T47D (cell line): ENCODE data around the gene PKMYT1.
"Not testable (repeated sequence)": the region's sequence is repeated elsewhere in the genome, so short reads cannot be mapped to it uniquely, and the experiment has no call there.

Experiments
- DNase-seq, 2 experiments: peaks; one replicate each; pipeline versions ENCODE4 v3.0.0 to v3.0.0-alpha.2; 2011 to 2012; ENCODE audit warnings: low read depth in 1 of 2, low spot score in 1 of 2
- JUND ChIP-seq: IDR thresholded peaks from 2 replicates; pipeline ENCODE4 v1.6.1; 2012; ENCODE audit warnings: low read depth
- in situ Hi-C: cut with HindIII; loops from 2 replicates; pipeline ENCODE4 v1.10.0; 2016; ENCODE audit warnings: low sequenced_read_pairs, low pct_unique_long_range_greater_than_20kb

PKMYT1 gene

DNA sequence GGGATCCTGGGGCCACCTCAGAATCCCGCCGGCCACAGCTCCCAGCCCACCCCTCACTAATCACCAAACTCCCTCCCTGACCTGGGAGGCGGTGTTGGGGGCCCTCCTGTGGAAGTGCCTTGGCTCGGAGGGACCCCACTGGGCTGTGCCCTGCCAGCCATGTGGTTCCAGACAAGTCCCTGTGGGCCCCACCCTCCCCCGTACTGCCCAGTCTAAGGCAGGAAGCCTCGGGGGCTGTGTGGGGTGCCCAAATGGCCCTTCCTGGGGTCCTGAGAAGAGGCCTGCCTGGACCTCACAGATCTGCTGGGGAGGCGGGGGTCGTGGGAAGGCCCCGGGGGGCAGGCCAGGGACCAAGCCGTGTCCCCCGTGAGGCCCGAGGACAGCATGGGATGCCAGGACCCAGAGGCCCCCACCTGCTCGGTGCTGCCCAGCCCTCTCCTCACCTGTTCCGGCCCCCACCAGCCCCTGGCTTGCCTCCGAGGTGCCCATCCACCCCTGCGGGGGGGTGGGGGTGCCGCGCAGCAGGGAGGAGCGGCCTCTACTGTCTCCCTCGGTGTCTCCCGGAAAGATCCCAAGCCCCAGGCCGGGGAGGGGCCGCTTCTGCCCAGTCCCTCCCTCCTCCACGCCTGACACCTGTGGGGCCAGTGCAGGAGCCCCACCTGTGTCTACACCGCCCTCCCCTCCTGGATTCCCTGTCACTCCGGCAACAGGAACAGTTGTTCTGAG is 25.4 kb downstream of the PKMYT1 start:
- DNase-seq, result no peak
- TF ChIP-seq JUND, result no peak
- in situ Hi-C loops, result no loop called here

DNA sequence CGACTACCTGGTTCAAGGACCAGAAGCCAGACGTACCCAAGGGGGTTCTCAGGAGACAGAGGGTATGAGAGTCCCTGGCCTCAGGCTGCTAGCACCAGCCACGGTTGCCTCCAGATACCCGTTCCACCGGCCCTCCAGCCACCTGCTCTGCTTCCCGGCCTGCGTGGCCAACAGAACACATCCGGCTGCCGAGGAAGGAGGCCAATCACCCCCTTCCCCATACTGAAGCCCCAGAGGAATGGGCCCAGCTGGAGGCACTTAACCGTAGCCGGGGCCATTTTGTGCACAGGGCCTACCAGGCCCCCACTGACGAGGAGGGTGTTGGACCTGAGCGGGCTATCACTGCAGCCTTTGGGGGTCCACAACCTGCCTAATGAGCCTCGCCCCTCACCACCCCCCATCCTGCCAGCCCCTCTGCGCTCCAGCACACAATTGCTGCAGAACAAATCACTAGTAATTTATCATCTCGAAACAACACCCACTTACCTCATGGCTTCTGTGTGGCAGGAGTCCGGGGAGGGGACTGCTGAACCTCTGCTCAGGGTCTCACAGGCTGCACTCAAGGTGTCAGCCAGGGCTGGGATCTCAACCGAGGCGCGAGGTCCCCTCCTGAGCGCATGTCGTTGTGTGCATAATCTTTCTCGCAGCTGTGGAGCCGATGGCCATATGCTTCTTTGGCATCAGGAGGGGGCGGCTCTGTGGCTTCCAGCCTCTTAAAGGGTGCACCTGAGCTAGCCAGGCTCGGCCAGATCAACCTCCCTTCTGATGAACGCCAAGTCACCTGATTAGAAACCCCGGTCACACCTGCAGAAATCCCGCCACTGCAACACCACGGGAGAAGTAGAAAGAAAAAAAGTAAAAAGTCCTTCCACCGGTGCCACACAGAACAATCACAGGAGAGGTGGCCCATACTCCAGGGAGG is 26.3 kb downstream of the PKMYT1 start:
- in situ Hi-C loops, result no loop called here
- no peak for DNase-seq
- TF ChIP-seq JUND, result no peak

DNA sequence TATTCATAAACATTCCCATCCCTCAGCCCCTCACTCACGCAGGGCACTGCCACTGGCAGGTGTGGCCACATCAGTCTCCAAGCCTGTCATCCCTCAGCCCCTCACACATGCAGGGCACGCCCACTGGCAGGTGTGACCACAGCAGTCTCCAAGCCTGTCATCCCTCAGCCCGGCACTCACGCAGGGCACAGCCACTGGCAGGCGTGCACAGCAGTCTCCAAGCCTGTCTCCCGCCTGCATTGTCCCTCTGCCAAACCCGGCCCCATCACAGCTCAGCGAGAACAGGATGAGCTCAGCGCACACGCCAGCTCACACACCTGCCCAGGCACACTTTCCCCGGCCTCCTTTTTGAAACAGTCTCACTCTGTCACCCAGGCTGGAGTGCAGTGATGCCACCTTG is 27.6 kb downstream of the PKMYT1 start:
- no peak for TF ChIP-seq JUND
- DNase-seq, result no peak

DNA sequence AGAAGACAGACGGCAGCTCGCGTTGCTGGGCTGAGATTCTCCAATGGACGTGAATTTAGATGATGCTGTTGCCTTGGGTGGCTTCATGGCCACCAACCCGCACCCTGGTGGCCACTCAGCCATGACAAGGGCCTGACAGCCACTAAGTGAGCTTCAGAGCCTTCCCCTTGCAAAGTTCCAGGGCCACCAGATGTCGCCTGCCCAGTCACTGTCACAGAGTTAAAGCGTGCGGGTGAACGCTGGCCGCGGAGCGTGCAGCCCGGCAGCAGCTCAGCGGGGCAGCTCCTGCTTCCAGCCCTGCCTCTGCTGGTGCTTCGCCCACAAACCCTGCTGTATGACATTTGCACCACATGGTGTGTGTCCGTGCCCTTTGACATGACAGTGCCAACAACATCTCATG is 29.5 kb downstream of the PKMYT1 start:
- no peak for TF ChIP-seq JUND
- in situ Hi-C loops, result no loop called here
- DNase-seq, result no peak

More for the DNA sequence above, 27.6 kb downstream of the PKMYT1 start:
- in situ Hi-C loops, result no loop called here

DNA sequence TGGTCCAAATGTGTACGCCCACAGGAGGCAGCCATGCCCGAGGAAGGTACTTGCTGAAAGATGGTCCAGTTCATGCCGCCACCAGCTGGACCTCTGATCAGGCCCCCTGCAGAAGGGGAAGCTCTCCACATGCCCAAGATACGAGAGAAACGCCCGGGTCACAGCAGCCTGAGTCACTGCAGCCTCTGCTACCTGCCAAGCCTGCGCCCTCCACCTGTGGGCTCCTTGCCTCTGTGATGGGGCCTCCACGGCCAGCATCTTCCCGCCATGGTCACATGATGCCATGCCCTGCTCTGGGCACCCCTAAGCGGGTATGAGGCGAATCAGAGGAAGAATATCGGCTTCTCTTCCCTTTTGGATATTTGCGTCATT is 29.9 kb downstream of the PKMYT1 start:
- no peak for TF ChIP-seq JUND
- DNase-seq, result no peak
- in situ Hi-C loops, result no loop called here

DNA sequence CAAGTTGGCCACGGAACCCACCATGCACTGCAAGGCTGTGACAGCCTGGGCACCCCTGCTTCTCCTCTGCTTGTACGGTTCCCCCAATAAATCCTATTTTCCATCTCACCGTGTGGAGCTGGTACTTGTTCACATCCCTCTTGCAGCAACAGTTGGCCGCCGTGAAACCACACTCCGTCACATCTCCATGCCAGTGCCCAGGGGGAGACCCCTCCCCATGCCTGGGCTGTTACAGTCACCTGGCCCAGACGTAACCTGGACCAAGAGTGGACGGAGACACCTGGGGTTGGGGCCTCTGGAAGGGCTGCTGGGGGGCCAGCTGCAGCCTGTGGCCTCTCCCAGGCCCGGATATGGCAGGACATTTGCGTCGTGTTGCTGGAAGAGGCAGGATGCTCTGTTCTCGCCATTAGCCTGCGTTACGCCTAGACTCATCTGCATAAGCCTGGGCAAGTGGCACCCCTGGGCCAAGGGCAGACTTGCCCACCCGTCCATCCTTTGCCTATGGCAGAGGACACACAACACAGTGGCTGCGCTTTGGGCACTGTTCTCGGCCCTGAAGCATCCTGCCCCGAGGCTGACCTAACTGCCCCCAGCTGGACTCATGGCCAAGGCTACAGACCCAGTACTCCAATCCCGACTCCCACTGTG is 30.4 kb downstream of the PKMYT1 start:
- no peak for TF ChIP-seq JUND
- in situ Hi-C loops, result no loop called here
- DNase-seq, result no peak

DNA sequence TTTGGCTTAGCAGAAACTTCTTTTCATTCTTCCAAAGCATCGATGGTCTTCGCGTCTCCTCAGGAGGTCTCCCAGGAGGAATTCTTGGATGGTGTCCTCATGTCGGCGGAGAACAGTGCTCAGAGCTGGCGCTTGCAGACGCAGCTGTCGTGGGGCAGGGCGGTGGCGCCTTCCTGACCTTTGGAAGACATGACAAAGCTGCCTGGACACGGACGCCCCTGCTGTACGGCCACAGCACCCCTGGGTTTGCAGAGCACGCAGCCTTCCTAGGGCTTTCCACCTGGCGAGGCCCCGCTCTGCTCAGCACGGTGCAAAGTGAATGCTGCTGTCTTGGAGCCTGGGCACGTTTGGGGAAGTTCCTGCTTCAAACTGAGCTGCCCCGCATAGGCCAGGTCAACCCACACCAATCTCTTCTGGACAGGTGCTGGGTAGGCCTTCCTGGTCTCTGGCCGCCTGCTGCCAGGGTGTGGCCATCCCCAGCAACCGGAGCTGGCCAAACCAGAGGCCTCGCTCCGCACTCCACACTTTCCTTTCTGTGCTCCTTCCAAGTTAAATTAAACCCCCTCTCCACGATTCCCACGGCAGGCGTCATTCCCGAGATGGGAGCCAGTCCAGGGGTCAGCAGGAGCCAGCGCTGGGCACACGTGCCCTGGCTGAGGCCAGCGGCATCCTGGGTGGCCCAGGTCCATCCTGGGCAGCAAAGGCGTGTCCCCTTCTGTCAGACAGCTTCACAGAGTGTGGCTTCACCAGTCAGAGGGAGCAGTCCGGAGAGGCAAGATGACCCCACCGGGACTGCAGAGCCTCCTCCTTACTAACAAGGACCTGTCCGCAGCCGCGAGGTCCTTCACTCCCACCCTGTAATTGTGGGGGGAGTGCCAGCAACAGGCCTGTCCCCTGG is 31.2 kb downstream of the PKMYT1 start:
- no peak for DNase-seq
- no peak for TF ChIP-seq JUND
- in situ Hi-C loops, result no loop called here

DNA sequence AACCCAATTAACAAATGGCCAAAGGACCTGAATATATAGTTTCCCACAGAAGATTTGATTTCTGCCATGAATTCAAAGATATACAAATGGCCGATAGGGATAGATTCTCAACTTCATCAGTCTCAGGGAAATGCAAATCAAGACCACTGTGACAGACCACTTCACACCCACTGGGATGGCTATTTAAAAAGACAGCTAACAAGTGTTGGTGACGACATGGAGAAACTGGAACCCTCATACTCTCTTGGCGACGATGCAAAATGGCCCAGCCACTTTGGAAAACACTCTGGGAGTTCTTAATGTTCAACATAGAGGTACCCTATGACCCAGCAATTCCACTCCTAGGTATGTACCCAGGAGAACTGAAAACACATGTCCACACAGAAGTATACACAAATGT is 33.6 kb downstream of the PKMYT1 start:
- in situ Hi-C loops, result no loop called here
- TF ChIP-seq JUND, result no peak
- DNase-seq, result no peak

DNA sequence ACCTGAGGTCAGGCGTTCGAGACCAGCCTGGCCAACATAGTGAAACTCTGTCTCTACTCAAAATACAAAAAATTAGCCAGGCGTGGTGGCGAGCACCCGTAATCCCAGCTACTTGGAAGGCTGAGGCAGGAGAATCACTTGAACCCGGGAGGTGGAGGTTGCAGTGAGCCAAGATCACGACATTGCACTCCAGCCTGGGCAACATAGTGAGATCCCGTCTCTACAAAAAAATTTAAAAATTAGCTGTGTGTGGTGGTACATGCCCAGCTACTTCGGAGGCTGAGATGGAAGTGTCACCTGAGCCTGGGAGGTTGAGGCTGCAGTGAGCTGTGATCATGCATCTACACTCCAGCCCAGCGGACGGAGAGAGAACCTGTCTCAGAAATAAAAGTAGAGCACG is 36.5 kb downstream of the PKMYT1 start:
- in situ Hi-C loops, result not testable (repeated sequence)

DNA sequence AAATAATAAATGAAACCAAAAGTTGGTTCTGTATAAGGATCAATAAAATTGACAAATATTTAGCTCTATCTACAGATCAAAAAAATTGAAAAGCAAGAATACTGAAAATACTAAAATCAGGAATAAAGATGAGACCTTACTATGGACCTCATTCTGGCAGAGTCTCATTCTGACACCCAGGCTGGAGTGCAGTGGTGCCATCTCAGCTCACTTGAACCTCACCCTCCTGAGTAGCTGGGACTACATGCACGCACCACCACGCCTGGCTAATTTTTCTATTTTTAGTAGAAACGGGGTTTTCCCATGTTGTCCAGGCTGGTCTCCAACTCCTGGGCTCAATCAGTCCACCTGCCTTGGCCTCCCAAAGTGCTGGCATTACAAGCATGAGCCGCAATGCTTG is 38.2 kb downstream of the PKMYT1 start:
- TF ChIP-seq JUND, result no peak
- in situ Hi-C loops, result no loop called here
- DNase-seq, result no peak

More for the DNA sequence above, 36.5 kb downstream of the PKMYT1 start:
- not testable (repeated sequence) for DNase-seq

DNA sequence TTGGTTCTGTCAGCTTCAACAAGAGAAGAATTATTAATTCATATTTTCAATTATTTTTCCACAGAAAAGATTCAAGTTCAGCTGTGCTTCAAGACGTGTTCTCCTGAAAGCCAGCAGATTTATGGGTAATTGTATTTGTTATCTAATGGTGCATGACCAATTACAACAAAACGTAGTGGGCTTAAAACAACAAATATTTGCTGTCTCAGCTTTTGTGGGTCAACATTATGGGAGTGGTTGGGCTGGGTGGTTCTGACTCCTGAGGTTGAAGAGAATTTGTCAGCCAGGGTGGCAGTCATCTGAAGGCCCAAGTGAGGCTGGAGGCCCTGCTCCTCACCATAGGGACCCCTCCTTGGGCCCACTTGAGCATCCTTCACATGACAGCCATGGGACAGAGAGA is 40.3 kb downstream of the PKMYT1 start:
- TF ChIP-seq JUND, result no peak
- DNase-seq, result no peak
- in situ Hi-C loops, result no loop called here

DNA sequence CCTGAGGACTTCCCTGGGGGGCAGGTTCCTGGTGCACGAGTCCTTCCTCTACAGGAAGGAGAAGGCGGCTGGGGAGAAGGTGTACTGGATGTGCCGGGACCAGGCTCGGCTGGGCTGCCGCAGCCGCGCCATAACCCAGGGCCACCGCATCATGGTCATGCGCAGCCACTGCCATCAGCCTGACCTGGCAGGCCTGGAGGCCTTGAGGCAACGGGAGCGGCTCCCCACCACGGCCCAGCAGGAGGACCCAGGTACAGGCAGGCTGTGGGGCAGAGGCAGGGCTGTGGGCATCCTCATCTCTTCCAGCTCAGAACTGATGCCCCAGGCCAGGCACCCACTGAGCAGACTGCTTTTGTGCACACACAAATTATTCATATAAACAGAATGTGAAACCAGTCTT is 42.0 kb downstream of the PKMYT1 start:
- DNase-seq, result no peak
- TF ChIP-seq JUND, result no peak
- in situ Hi-C loops, result no loop called here
